Endodermal cell (in vitro differentiated cells): ENCODE results near the gene CBL. TPM values are rescaled to one million over a fixed set of nuclear protein-coding genes. Genes with fewer than 3 reads are reported as not detected.
"Not testable (repeated sequence)": the region's sequence is repeated elsewhere in the genome, so short reads cannot be mapped to it uniquely, and the experiment has no call there.

Experiments used
- DNase-seq: peaks from one replicate; pipeline ENCODE4 v3.0.0-alpha.2; 2017
- H3K27ac ChIP-seq: 2 replicates; pipeline ENCODE4 v1.5.1; 2013; ENCODE audit warnings: mild to moderate bottlenecking, low read depth, low read length, moderate library complexity
- H3K27me3 ChIP-seq: 2 replicates; pipeline ENCODE4 v1.6.1; 2013; ENCODE audit warnings: mild to moderate bottlenecking, low read length, moderate library complexity; ENCODE audit not compliant: insufficient read depth, control insufficient read depth, poor library complexity, severe bottlenecking
- H3K36me3 ChIP-seq: 2 replicates; pipeline ENCODE4 v1.7.0; 2013; ENCODE audit warnings: mild to moderate bottlenecking, low read length, moderate library complexity; ENCODE audit not compliant: control insufficient read depth, insufficient read depth
- H3K4me1 ChIP-seq: one replicate; pipeline ENCODE4 v1.7.0; 2013; ENCODE audit warnings: low read length; ENCODE audit not compliant: control insufficient read depth, insufficient read depth
- H3K4me3 ChIP-seq: 2 replicates; pipeline ENCODE4 v1.5.1; 2013; ENCODE audit warnings: mild to moderate bottlenecking, low read length, moderate library complexity
- H3K9ac ChIP-seq: 2 replicates; pipeline ENCODE4 v1.6.1; 2013; ENCODE audit warnings: mild to moderate bottlenecking, low read length, moderate library complexity; ENCODE audit not compliant: poor library complexity, severe bottlenecking; ENCODE audit errors: extremely low read depth
- H3K9me3 ChIP-seq: 2 replicates; pipeline ENCODE4 v1.6.1; 2013; ENCODE audit warnings: mild to moderate bottlenecking, low read length, moderate library complexity; ENCODE audit not compliant: control insufficient read depth
- H3K27ac Mint-ChIP-seq: 2 replicates; pipeline ENCODE4 v1.8.0; 2020; ENCODE audit warnings: mixed read lengths
- H3K27me3 Mint-ChIP-seq: 2 replicates; pipeline ENCODE4 v1.8.0; 2021; ENCODE audit warnings: mild to moderate bottlenecking, mixed read lengths; ENCODE audit not compliant: insufficient read depth
- H3K36me3 Mint-ChIP-seq: 2 replicates; pipeline ENCODE4 v1.8.0; 2020; ENCODE audit warnings: low read depth, mixed read lengths
- H3K4me1 Mint-ChIP-seq: 2 replicates; pipeline ENCODE4 v1.8.0; 2020; ENCODE audit warnings: mixed read lengths
- H3K4me3 Mint-ChIP-seq: 2 replicates; pipeline ENCODE4 v1.8.0; 2020; ENCODE audit warnings: mild to moderate bottlenecking, moderate library complexity, mixed read lengths
- H3K9me3 Mint-ChIP-seq: 2 replicates; pipeline ENCODE4 v1.8.0; 2020; ENCODE audit warnings: mild to moderate bottlenecking, mixed read lengths
- CTCF ChIP-seq: fragments of 200-600 bp; sonication (generic); conservative IDR thresholded peaks from 2 replicates; pipeline ENCODE4 v1.5.0; 2021; ENCODE audit warnings: antibody characterized with exemption, mild to moderate bottlenecking
- WGBS, 2 experiments: methylation state at CpG; one replicate each; pipeline versions ENCODE4 v1.1.5 to v1.1.7; 2013; ENCODE audit warnings: missing lambda C conversion rate in 2 of 2, mixed read lengths in 1 of 2; ENCODE audit not compliant: insufficient coverage in 1 of 2, insufficient read length in 1 of 2; 5-methylcytosine and 5-hydroxymethylcytosine counted together
- total RNA-seq, 2 donors: library from RNA; stranded (reverse); fragmentation: NEBNext Ultra II Directional in 1 of 2; extraction: Animal tissue kit (Norgen Biotek cat#: 25700) in 1 of 2; gene quantifications; 2 replicates in 1 of 2; 3 replicates in 1 of 2; pipeline ENCODE4 v1.2.1, GENCODE V29; 2021

Gene CBL
- total RNA-seq, 2 donors from 2014 or later = 40.3 to 52.7 TPM

GRCh38 chr11:119166368-119167076 lies 39.6 kb upstream of the CBL start:
- Histone ChIP-seq H3K27me3 (no peaks in the 10 kb centered on the region), H3K4me3 (no peak overlapping the region), H3K27ac (no peak overlapping the region), H3K36me3 (no peaks in the 10 kb centered on the region), H3K4me1 (no peaks in the 10 kb centered on the region), H3K9ac (no peak overlapping the region), H3K9me3 (no peaks in the 10 kb centered on the region)
- Mint-ChIP-seq H3K27me3 (peaks cover 2% of the 10 kb centered on the region), H3K36me3 (no peaks in the 10 kb centered on the region), H3K4me1 (peaks cover 8% of the 10 kb centered on the region), H3K4me3 (no peak overlapping the region), H3K27ac (no peak overlapping the region), H3K9me3 (no peaks in the 10 kb centered on the region)
- 76 to 77% methylated on average over 8 of the region's 8 CpGs for WGBS, 2 experiments
- TF ChIP-seq CTCF = no peak
- DNase-seq = no peak

GRCh38 chr11:119167077-119167458 lies 39.1 kb upstream of the CBL start:
- H3K27me3 ChIP-seq, H3K4me3 ChIP-seq, H3K4me1 Mint-ChIP-seq, H3K36me3 Mint-ChIP-seq, H3K4me1 ChIP-seq, H3K9me3 ChIP-seq, H3K9ac ChIP-seq, H3K27ac Mint-ChIP-seq, DNase-seq, H3K27me3 Mint-ChIP-seq, H3K9me3 Mint-ChIP-seq, H3K27ac ChIP-seq, H3K36me3 ChIP-seq, H3K4me3 Mint-ChIP-seq: not testable (repeated sequence)
- 76 to 85% methylated on average over 6 to 10 of the region's 10 CpGs for WGBS, 2 experiments

- no peaks in the 10 kb centered on the region for H3K4me1 ChIP-seq
- H3K27ac ChIP-seq = no peak overlapping the region
- TF ChIP-seq CTCF = no peak
- H3K9ac ChIP-seq = no peak overlapping the region
- 90% methylated on average over 6 of the region's 6 CpGs; no CpG with 5 or more reads in 1 of the 2 experiments for WGBS, 2 experiments
- peaks cover 8% of the 10 kb centered on the region for H3K4me1 Mint-ChIP-seq
- H3K36me3 Mint-ChIP-seq = no peaks in the 10 kb centered on the region
- no peaks in the 10 kb centered on the region for H3K9me3 ChIP-seq
- peak overlapping the region; percentile 66 for H3K27ac Mint-ChIP-seq
- no peaks in the 10 kb centered on the region for H3K27me3 ChIP-seq
- no peaks in the 10 kb centered on the region for H3K27me3 Mint-ChIP-seq
- no peak for DNase-seq
- H3K9me3 Mint-ChIP-seq = no peaks in the 10 kb centered on the region
- H3K4me3 ChIP-seq = no peak overlapping the region
- no peaks in the 10 kb centered on the region for H3K36me3 ChIP-seq
- H3K4me3 Mint-ChIP-seq = peak overlapping the region; percentile 84
These were observed 38.2 kb upstream of the CBL start for GRCh38 chr11:119167933-119168332.
